PC-9 (cell line): ENCODE data around the gene PTPN1. TPM values are rescaled to one million over a fixed set of nuclear protein-coding genes. Genes with fewer than 3 reads are reported as not detected.
"Not testable (repeated sequence)": the region's sequence is repeated elsewhere in the genome, so short reads cannot be mapped to it uniquely, and the experiment has no call there.

ENCODE experiments used
- BruUV-seq: library from RNA; stranded (reverse); fragments of 400-500 nt; replicated peaks from 2 replicates; lab custom pipeline; 2021; lab: Mats Ljungman, UMichigan
- CTCF ChIA-PET: fragments of 300-600 bp; sonication (Branson Sonifier 250); formaldehyde crosslinking; loops from one replicate; lab custom pipeline; 2022; ENCODE audit warnings: antibody characterized with exemption; lab: Charles Lee
- POLR2A ChIA-PET: fragments of 300-600 bp; sonication (Branson Sonifier 250); formaldehyde crosslinking; loops from one replicate; lab custom pipeline; 2022; ENCODE audit warnings: antibody characterized with exemption; ENCODE audit not compliant: unreplicated experiment; lab: Charles Lee
- DNase-seq, 2 experiments: peaks; one replicate each; pipeline versions ENCODE4 v3.0.0 to v3.0.0-alpha.2; 2015 to 2022; ENCODE audit warnings: mixed read lengths in 1 of 2
- H2AFZ ChIP-seq: fragments of 200-600 bp; sonication (generic); 2 replicates; pipeline ENCODE4 v1.8.1; 2017; ENCODE audit warnings: antibody characterized with exemption
- H3F3A ChIP-seq: fragments of 200-600 bp; sonication (generic); 2 replicates; pipeline ENCODE4 v1.8.1; 2017; ENCODE audit warnings: antibody characterized with exemption, mild to moderate bottlenecking, low read depth; ENCODE audit not compliant: insufficient read depth
- H3K27ac ChIP-seq: fragments of 200-600 bp; sonication (generic); 2 replicates; pipeline ENCODE4 v1.6.1; 2016; ENCODE audit warnings: mixed run types
- H3K27me3 ChIP-seq: fragments of 200-600 bp; sonication (generic); 2 replicates; pipeline ENCODE4 v1.6.1; 2016; ENCODE audit warnings: low read depth, mixed run types; ENCODE audit not compliant: insufficient read depth
- H3K36me3 ChIP-seq: fragments of 200-600 bp; sonication (generic); 2 replicates; pipeline ENCODE4 v1.6.1; 2016; ENCODE audit warnings: low read depth, mixed run types
- H3K4me1 ChIP-seq: fragments of 200-600 bp; sonication (generic); replicated peaks from 2 replicates; pipeline ENCODE4 v1.6.1; 2016; ENCODE audit warnings: mixed run types; ENCODE audit not compliant: insufficient read depth
- H3K4me2 ChIP-seq: fragments of 200-600 bp; sonication (generic); 2 replicates; pipeline ENCODE4 v1.6.1; 2017; ENCODE audit warnings: mixed run types
- H3K4me3 ChIP-seq: fragments of 200-600 bp; sonication (generic); 2 replicates; pipeline ENCODE4 v1.6.1; 2016; ENCODE audit warnings: mixed run types
- H3K79me2 ChIP-seq: fragments of 200-600 bp; sonication (generic); 2 replicates; pipeline ENCODE4 v1.6.1; 2017; ENCODE audit warnings: low read depth, mixed run types
- H3K9me2 ChIP-seq: fragments of 200-600 bp; sonication (generic); 2 replicates; pipeline ENCODE4 v1.8.1; 2017; ENCODE audit warnings: mild to moderate bottlenecking; ENCODE audit not compliant: insufficient read depth
- H3K9me3 ChIP-seq: fragments of 200-600 bp; sonication (generic); 2 replicates; pipeline ENCODE4 v1.8.1; 2016; ENCODE audit warnings: low read depth; ENCODE audit not compliant: insufficient read depth
- H4K20me1 ChIP-seq: fragments of 200-600 bp; sonication (generic); 2 replicates; pipeline ENCODE4 v1.8.1; 2017; ENCODE audit not compliant: insufficient read depth
- EZH2 ChIP-seq: fragments of 200-600 bp; sonication (generic); IDR thresholded peaks from 2 replicates; pipeline ENCODE4 v1.8.0; 2017; ENCODE audit warnings: antibody characterized with exemption, low read depth
- intact Hi-C: fragments of 100-400 bp; cut with micrococcal nuclease; formaldehyde crosslinking; loops from one replicate; pipeline ENCODE4 v1.10.0; 2022; ENCODE audit not compliant: unreplicated experiment
- total RNA-seq: library from RNA; stranded (reverse); gene quantifications from 2 replicates; pipeline ENCODE4 v1.2.3, GENCODE V29; 2021
- TF ChIP-seq, protein P1 (sequence below): fragments of 200-600 bp; sonication (generic); conservative IDR thresholded peaks from 2 replicates; pipeline ENCODE4 v1.6.1; 2017; ENCODE audit warnings: mixed run types, antibody characterized with exemption, mild to moderate bottlenecking, moderate library complexity

Gene PTPN1
- total RNA-seq, 1 experiment from 2014 or later = 59.8 TPM

DNA sequence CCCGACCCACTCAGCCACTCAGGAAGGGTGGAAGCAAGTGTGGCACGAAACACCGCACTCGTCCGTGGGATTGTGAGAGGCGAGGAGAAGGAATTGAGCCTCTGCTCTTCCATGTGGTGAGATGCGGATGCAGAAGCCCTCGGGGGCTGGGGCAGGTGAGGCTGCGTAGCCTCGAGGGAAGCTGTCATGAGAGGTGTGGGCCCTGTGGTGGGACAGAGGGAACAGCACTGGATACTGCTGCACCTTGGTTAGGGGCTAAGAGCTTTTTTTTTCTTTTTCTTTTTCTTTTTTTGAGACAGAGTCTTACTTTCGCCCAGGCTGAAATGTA, 86.5 kb downstream of the PTPN1 start:
- H3K79me2 ChIP-seq = no peaks in the 10 kb centered on the region
- no peak overlapping the region for H3K4me3 ChIP-seq
- no peaks in the 10 kb centered on the region for H3K4me1 ChIP-seq
- H3K36me3 ChIP-seq = no peaks in the 10 kb centered on the region
- POLR2A ChIA-PET = interaction anchor here (0.5 to 0.6 kb wide), 6 partner anchors 133 to 449 kb away, joined by 3 to 6 read pairs (median 4); no protein-coding TSS in a partner anchor
- H4K20me1 ChIP-seq = no peaks in the 10 kb centered on the region
- H3K4me2 ChIP-seq = no peak overlapping the region
- no peaks in the 10 kb centered on the region for H3K9me2 ChIP-seq
- no peak overlapping the region for H2AFZ ChIP-seq
- intact Hi-C loops = no loop called here
- no peak for TF ChIP-seq EZH2
- TF ChIP-seq, protein P1, sequence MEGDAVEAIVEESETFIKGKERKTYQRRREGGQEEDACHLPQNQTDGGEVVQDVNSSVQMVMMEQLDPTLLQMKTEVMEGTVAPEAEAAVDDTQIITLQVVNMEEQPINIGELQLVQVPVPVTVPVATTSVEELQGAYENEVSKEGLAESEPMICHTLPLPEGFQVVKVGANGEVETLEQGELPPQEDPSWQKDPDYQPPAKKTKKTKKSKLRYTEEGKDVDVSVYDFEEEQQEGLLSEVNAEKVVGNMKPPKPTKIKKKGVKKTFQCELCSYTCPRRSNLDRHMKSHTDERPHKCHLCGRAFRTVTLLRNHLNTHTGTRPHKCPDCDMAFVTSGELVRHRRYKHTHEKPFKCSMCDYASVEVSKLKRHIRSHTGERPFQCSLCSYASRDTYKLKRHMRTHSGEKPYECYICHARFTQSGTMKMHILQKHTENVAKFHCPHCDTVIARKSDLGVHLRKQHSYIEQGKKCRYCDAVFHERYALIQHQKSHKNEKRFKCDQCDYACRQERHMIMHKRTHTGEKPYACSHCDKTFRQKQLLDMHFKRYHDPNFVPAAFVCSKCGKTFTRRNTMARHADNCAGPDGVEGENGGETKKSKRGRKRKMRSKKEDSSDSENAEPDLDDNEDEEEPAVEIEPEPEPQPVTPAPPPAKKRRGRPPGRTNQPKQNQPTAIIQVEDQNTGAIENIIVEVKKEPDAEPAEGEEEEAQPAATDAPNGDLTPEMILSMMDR = no peak
- CTCF ChIA-PET = interaction anchor here (0.6 to 1.6 kb wide), 2 partner anchors 39 to 153 kb away, joined by 3 to 6 read pairs; no protein-coding TSS in a partner anchor
- no peak for DNase-seq
- BruUV-seq = no TSS peak
- H3F3A ChIP-seq = peaks cover 8% of the 10 kb centered on the region
- no peaks in the 10 kb centered on the region for H3K9me3 ChIP-seq
- no peaks in the 10 kb centered on the region for H3K27me3 ChIP-seq
- no peak overlapping the region for H3K27ac ChIP-seq

DNA sequence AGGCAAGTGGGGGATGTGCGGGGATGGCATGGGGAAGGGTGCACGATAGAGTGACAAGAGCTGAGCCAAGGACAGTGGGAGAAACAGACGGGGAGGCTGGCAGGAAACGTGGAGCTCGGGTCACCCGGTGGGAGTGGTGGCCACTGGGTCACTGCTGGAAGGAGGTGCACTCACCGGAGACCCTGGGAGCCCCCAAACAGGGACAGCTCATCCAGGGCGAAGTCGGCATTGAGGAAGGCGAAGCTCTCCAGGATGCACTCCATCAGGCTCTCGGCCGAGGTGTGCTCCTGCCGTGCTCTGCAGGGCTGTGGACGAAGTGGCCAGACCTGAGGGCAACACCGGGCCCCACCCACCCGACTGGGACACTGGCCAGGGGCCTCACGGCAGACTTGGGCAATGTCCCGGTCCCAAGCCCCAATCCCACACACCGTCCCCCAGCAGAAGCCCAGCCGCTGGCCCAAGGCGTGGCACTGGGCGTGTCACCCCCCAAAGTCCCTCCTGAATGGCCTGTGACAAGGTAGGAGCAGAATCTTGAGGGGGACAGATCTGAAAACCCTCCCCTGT, 87.3 kb downstream of the PTPN1 start:
- POLR2A ChIA-PET = interaction anchor here (0.6 kb wide), 1 partner anchor 290 kb away, joined by 5 read pairs; no protein-coding TSS in a partner anchor

DNA sequence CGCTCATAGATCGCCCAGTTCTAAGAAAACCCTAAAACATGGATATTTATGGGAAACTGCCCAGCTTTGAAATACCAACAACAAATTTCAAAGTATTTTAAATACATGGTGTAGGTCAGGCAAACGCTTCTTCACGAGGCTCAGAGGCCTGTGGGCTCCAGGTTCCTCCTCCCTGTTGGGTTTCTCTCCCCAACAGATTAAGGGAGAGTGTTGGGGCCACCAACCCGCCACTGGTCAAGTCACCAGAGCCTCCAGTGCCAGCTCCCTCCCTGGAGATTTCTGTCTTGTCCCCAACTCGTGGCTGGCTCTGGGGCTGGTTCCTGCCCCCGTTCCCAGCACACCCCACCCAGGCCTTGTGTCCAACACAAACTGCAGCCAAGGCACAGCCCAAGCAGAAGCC, 87.9 kb downstream of the PTPN1 start:
- H3K36me3 ChIP-seq = no peaks in the 10 kb centered on the region
- BruUV-seq = no TSS peak
- H3K9me3 ChIP-seq = no peaks in the 10 kb centered on the region
- intact Hi-C loops = no loop called here
- DNase-seq = no peak
- no peaks in the 10 kb centered on the region for H4K20me1 ChIP-seq
- peaks cover 5% of the 10 kb centered on the region for H3F3A ChIP-seq
- H3K27me3 ChIP-seq = no peaks in the 10 kb centered on the region
- no peaks in the 10 kb centered on the region for H3K4me1 ChIP-seq
- ChIA-PET POLR2A (no interaction called here), CTCF (no interaction called here)
- no peak overlapping the region for H2AFZ ChIP-seq
- H3K9me2 ChIP-seq = no peaks in the 10 kb centered on the region
- no peak overlapping the region for H3K27ac ChIP-seq
- no peak overlapping the region for H3K4me2 ChIP-seq
- no peaks in the 10 kb centered on the region for H3K79me2 ChIP-seq
- TF ChIP-seq EZH2 = no peak
- TF ChIP-seq, protein P1 = no peak
- H3K4me3 ChIP-seq = no peak overlapping the region

More for the DNA sequence above, 87.3 kb downstream of the PTPN1 start:
- peaks cover 6% of the 10 kb centered on the region for H3F3A ChIP-seq
- H4K20me1 ChIP-seq = no peaks in the 10 kb centered on the region
- no peaks in the 10 kb centered on the region for H3K79me2 ChIP-seq
- intact Hi-C loops = no loop called here
- TF ChIP-seq, protein P1 = no peak
- TF ChIP-seq EZH2 = no peak
- H3K36me3 ChIP-seq = no peaks in the 10 kb centered on the region
- H3K9me2 ChIP-seq = no peaks in the 10 kb centered on the region
- no peak overlapping the region for H3K4me3 ChIP-seq
- no peak overlapping the region for H2AFZ ChIP-seq
- no peak overlapping the region for H3K27ac ChIP-seq
- CTCF ChIA-PET = interaction anchor here (0.6 to 1.6 kb wide), 2 partner anchors 152 to 183 kb away, joined by 6 to 7 read pairs; no protein-coding TSS in a partner anchor
- no peaks in the 10 kb centered on the region for H3K27me3 ChIP-seq
- BruUV-seq = no TSS peak
- H3K4me2 ChIP-seq = no peak overlapping the region
- DNase-seq = no peak
- H3K4me1 ChIP-seq = no peaks in the 10 kb centered on the region
- no peaks in the 10 kb centered on the region for H3K9me3 ChIP-seq

DNA sequence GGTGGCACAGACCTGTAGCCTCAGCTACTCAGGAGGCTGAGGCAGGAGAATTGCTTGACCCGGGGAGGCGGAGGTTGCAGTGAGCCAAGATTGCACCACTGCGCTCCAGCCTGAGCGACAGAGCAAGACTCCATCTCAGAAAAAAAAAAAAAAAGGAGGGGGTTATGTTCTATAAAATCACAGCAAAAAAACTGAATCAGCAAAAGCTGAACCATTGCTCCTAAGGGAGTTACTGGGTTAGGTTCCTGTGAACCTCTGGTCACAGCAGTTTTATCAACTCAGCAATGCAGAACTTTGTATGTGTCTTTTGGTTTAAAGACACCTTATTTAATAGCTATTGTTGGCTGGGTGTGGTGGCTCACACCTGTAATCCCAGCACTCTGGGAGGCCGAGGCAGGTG, 88.6 kb downstream of the PTPN1 start:
- H3K36me3 ChIP-seq, H3K4me1 ChIP-seq, H3K79me2 ChIP-seq, H3K27ac ChIP-seq, H3K9me3 ChIP-seq, H3K4me2 ChIP-seq, H3K4me3 ChIP-seq, intact Hi-C loops, DNase-seq, H3K27me3 ChIP-seq, H3F3A ChIP-seq, H2AFZ ChIP-seq, POLR2A ChIA-PET, H3K9me2 ChIP-seq, H4K20me1 ChIP-seq, BruUV-seq: not testable (repeated sequence)
- CTCF ChIA-PET = interaction anchor here (0.7 kb wide), 1 partner anchor 27 kb away, joined by 4 read pairs; no protein-coding TSS in a partner anchor
